ENCODE measurements around the gene CYP39A1. TPM values are rescaled to one million over a fixed set of nuclear protein-coding genes. Genes with fewer than 3 reads are reported as not detected.

CYP39A1 gene
- total RNA-seq (2022) (not detected in 2 replicates), Bru-seq, nascent RNA (percentile 8 among the genes with signal in this experiment), BruChase-seq, experiment 1, labeled RNA remaining after a 2-hour chase (percentile 11 among the genes with signal in this experiment), BruChase-seq, experiment 2, labeled RNA remaining after a 6-hour chase (percentile 9 among the genes with signal in this experiment)
- long read RNA-seq: 0 reads

DNA sequence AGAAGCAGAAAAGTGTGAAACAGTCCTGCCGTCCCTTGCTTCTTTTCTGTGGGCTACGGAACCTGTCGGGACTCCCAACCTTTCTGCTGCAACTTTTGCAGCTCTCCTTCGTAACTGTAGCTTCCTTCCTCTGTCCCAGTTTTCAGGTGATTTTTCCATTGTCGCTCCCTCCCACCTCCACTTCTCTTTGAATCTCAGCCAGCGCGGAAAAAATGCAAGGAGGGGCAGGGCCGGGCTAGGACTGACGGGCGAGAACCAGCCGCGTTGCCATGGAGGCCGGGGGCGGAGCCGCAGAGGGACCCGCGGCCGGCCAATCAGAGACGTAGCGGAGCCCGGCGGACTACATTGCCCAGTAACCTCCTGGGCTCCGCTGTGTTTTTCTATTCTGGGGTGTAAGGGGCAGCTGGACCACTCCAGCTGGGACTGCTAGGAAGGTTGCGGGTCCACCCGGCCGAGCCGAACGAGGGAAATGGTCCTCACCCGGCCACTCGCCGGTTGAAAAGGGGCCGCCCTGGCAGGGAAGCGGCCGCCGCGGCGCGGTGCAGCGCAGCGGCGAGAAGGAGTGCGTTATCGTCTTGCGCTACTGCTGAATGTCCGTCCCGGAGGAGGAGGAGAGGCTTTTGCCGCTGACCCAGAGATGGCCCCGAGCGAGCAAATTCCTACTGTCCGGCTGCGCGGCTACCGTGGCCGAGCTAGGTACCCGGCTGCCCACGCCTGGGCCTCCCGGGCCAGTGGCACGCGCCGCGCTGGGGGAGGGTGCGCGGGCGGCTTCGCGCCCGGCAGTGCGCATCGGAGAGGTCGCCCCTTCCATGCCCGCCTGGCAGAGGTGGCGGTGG is at the start of gene CYP39A1, which contains the start of gene SLC25A27:
Gene CYP39A1 (minus strand): TSS at position 216 of the 836 bp plus-strand sequence. CDS start 236 bp downstream, outside the sequence.
Gene SLC25A27 (plus strand): TSS at position 373 of the 836 bp plus-strand sequence. CDS start 218 bp downstream, at position 591.
- Histone ChIP-seq H3K9me3 (no peaks in the 10 kb centered on the region), H3K4me3 (ENCODE audit: low read depth, low read length) (peak within 1 kb of the TSS; percentile 78), H3K36me3 (ENCODE audit: control insufficient read depth, insufficient read depth, low read length) (no peaks in the 10 kb centered on the region), H3K4me1 (peaks cover 7% of the 10 kb centered on the region; the same call in 1 of the 2 replicates), H3K27me3 (replicated peaks; ENCODE audit: control insufficient read depth, insufficient read depth, low read length) (no peaks in the 10 kb centered on the region)
- Mint-ChIP-seq H3K4me1 (ENCODE audit: low read depth, unreplicated experiment) (peaks cover 5% of the 10 kb centered on the region), H3K36me3 (ENCODE audit: insufficient read depth, unreplicated experiment) (no peaks in the 10 kb centered on the region), H3K27ac (ENCODE audit: unreplicated experiment) (peak within 1 kb of the TSS; percentile 64), H3K27me3 (ENCODE audit: insufficient read depth, unreplicated experiment) (peaks cover 17% of the 10 kb centered on the region), H3K4me3 (ENCODE audit: unreplicated experiment) (peak within 1 kb of the TSS; percentile 88), H3K9me3 (ENCODE audit: unreplicated experiment) (no peaks in the 10 kb centered on the region)
- intact Hi-C loops (cut with micrococcal nuclease; ENCODE audit: unreplicated experiment): loop anchor here (5.0 kb wide), 1 partner anchor 129 kb away; no protein-coding TSS in a partner anchor
- CTCF ChIA-PET: no interaction called here
- peak; percentile 87 to 90 for DNase-seq
- no peak for TF ChIP-seq CTCF (IDR thresholded peaks at IDR 0.05; ENCODE audit: insufficient read depth in 1 of 2, low read depth in 1 of 2, low read length in 1 of 2, severe bottlenecking in 1 of 2, unreplicated experiment in 1 of 2)
- POLR2A ChIA-PET: no interaction called here
- BruUV-seq (replicated peaks): no TSS peak

- TF ChIP-seq CTCF (IDR thresholded peaks at IDR 0.05; ENCODE audit: insufficient read depth in 1 of 2, low read depth in 1 of 2, low read length in 1 of 2, severe bottlenecking in 1 of 2, unreplicated experiment in 1 of 2): no peak
- no peaks in the 10 kb centered on the region for H3K9me3 Mint-ChIP-seq (ENCODE audit: unreplicated experiment)
- ChIA-PET CTCF (no interaction called here), POLR2A (no interaction called here)
- H3K4me1 ChIP-seq: no peaks in the 10 kb centered on the region
- intact Hi-C loops (cut with micrococcal nuclease; ENCODE audit: unreplicated experiment): loop anchor here (10.0 kb wide), 1 partner anchor 295 kb away; no protein-coding TSS in a partner anchor
- H3K27me3 Mint-ChIP-seq (ENCODE audit: insufficient read depth, unreplicated experiment): peaks cover 17% of the 10 kb centered on the region
- no peak overlapping the region for H3K4me3 ChIP-seq (ENCODE audit: low read depth, low read length)
- DNase-seq: no peak
- H3K4me1 Mint-ChIP-seq (ENCODE audit: low read depth, unreplicated experiment): no peaks in the 10 kb centered on the region
- BruUV-seq (replicated peaks): no TSS peak
- no peaks in the 10 kb centered on the region for H3K27me3 ChIP-seq (replicated peaks; ENCODE audit: control insufficient read depth, insufficient read depth, low read length)
- H3K27ac Mint-ChIP-seq (ENCODE audit: unreplicated experiment): no peak overlapping the region
- no peaks in the 10 kb centered on the region for H3K36me3 Mint-ChIP-seq (ENCODE audit: insufficient read depth, unreplicated experiment)
- no peaks in the 10 kb centered on the region for H3K9me3 ChIP-seq
- no peak overlapping the region for H3K4me3 Mint-ChIP-seq (ENCODE audit: unreplicated experiment)
- H3K36me3 ChIP-seq (ENCODE audit: control insufficient read depth, insufficient read depth, low read length): no peaks in the 10 kb centered on the region
These were observed 47.4 kb upstream of the CYP39A1 start for GRCh38 chr6:46699970-46700369.

GRCh38 chr6:46690911-46691451 is 38.4 kb upstream of the CYP39A1 start:
- POLR2A ChIA-PET: no interaction called here
- H3K27ac Mint-ChIP-seq (ENCODE audit: unreplicated experiment): no peak overlapping the region
- H3K4me1 Mint-ChIP-seq (ENCODE audit: low read depth, unreplicated experiment): no peaks in the 10 kb centered on the region
- Histone ChIP-seq H3K4me1 (no peaks in the 10 kb centered on the region), H3K27me3 (replicated peaks; ENCODE audit: control insufficient read depth, insufficient read depth, low read length) (no peaks in the 10 kb centered on the region), H3K4me3 (ENCODE audit: low read depth, low read length) (no peak overlapping the region), H3K9me3 (no peaks in the 10 kb centered on the region), H3K36me3 (ENCODE audit: control insufficient read depth, insufficient read depth, low read length) (no peaks in the 10 kb centered on the region)
- H3K4me3 Mint-ChIP-seq (ENCODE audit: unreplicated experiment): no peak overlapping the region
- CTCF ChIA-PET: no interaction called here
- no peaks in the 10 kb centered on the region for H3K36me3 Mint-ChIP-seq (ENCODE audit: insufficient read depth, unreplicated experiment)
- intact Hi-C loops (cut with micrococcal nuclease; ENCODE audit: unreplicated experiment): no loop called here
- no peak for DNase-seq
- no peaks in the 10 kb centered on the region for H3K9me3 Mint-ChIP-seq (ENCODE audit: unreplicated experiment)
- peaks cover 15% of the 10 kb centered on the region for H3K27me3 Mint-ChIP-seq (ENCODE audit: insufficient read depth, unreplicated experiment)
- BruUV-seq (replicated peaks): no TSS peak
- no peak for TF ChIP-seq CTCF (IDR thresholded peaks at IDR 0.05; ENCODE audit: insufficient read depth in 1 of 2, low read depth in 1 of 2, low read length in 1 of 2, severe bottlenecking in 1 of 2, unreplicated experiment in 1 of 2)
